HG03378 (cell line): ENCODE data around the gene TRAF2.

Experiments used
- ATAC-seq: cut with Tn5 transposase; IDR thresholded peaks from one replicate; pipeline ENCODE4 v1.9.1; 2021; ENCODE audit warnings: mild to moderate bottlenecking, moderate library complexity; ENCODE audit not compliant: unreplicated experiment

The TRAF2 gene

GRCh38 chr9:136907011-136907914 is 20.9 kb downstream of the TRAF2 start:
- ATAC-seq, result no peak

DNA sequence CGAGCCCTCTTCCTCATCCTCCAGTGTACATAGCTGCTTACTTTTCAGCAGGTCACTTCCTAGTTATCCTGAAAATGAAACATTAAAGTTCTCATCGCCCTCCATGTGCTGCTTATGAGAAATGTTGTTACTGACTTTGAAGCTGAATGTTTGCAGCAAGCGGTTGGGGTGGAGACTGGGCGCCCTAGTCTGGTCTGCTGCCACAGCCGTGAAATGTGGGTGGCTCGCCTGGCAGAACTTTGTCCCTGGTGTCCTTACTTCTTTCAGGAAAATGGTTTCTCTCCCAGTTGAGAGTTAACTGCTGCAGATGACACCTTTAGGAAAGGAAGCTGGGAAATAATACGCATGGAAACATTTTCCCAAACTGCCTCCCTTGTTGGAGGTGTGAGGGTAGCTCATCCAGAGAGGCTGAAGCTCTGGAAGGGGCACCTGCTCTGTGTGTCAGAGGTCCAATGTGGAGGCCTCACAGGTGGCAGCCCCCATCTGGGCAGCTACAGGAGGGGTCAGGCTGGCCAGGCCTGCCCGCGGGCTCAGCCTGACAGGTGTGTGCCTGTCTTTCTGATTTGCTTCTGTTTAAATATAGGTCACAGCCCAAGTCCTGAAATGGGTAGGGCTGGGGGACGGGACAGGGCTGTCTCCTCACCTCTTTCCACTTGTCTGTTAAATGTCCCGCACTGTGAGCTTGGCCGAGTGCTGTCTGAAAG is 24.0 kb downstream of the TRAF2 start:
- no peak for ATAC-seq

GRCh38 chr9:136910901-136911245 is 24.6 kb downstream of the TRAF2 start:
- no peak for ATAC-seq

- no peak for ATAC-seq
Observed at GRCh38 chr9:136913701-136914438, 27.6 kb downstream of the TRAF2 start.

DNA sequence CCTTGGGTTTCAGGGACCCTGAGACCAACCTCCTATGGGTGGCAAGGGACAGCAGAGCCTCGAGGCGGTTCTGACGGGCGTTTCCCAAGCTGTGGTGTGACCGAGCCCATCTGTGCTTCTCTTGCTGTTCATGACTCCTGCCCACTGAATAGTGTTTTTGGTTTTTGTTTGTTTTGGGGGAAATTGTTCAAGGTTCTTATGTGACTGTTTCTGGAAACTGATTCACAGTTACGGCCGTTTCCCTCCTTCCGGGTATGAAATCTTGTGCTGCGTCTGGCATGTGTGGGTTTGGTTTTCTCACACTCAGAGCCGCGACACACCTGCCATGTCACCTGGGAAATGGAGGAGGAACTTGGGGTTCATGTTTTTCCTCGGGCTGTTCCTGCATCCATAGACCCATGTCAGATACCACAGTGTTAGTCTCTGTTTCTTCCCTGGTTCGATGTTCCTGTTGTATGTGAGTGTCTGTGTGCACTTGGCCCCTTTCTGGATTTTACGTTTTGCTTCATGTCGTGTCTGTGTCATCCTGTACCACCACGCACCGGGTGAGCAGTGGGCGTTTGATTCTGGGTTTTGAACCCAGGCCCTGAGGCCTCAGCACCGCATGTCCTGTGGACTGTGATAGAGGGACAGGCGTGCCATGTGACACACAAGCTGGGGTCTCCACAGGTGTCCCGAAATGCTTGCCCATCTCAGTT is 29.5 kb downstream of the TRAF2 start:
- ATAC-seq, result no peak

DNA sequence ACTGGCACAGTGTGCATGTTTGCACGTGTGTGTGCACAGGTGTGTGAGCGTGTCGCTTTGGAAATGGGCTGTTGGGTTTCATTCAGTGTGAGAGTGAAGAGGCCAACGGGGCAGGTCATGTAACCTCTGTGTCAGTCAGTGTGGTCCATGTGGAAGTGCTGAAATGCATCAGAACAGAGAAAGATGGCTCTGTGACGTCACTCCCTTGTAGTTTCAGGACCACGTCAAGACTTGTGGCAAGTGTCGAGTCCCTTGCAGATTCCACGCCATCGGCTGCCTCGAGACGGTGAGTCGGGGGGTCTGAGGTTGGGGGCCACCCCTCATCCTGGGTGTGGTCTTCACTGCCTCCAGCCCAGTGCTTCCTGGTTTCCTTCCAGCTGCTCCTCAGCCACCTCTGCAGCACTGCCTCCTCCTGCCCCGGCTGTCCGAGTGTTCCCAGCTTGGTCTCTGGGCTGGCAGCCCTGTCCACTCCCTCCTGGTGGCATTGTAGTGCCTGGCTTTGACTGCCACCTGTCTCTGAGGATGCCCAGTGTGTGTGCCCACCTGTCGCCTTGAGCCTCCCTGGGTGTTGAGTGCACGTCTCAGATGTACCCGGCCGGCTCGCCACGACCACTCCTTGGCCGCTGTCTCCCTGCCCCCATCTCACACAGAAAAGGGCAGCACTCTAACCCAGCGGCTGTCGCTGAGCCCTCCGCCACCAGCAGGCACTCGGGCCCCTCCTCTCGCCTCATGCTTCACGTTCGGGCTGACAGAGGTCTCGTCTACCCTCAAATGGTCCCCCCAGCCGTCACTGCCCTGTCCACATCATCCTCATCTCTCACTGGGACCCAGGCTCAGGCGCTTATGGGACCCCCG is 30.2 kb downstream of the TRAF2 start:
- no peak for ATAC-seq

DNA sequence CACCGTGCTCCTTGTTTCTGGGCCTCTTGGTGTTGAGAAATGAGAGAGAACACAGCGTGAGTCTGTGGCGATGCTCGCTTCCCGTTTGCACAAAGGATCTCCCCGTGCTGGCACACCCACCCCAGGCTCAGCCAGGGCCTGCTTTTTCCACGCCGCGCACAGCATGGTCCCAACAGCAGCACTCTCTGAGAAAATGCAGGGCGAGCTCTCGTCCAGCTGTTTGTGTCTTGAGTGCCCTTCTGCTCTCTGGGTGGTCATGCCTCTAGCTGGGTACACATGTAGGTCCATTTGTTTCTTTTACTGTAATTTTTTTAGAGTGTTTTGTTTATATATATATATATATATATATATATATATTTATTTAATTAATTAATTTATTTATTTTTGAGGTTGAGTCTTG is 31.6 kb downstream of the TRAF2 start:
- no peak for ATAC-seq

GRCh38 chr9:136920069-136920468 is 33.8 kb downstream of the TRAF2 start:
- ATAC-seq, result no peak

DNA sequence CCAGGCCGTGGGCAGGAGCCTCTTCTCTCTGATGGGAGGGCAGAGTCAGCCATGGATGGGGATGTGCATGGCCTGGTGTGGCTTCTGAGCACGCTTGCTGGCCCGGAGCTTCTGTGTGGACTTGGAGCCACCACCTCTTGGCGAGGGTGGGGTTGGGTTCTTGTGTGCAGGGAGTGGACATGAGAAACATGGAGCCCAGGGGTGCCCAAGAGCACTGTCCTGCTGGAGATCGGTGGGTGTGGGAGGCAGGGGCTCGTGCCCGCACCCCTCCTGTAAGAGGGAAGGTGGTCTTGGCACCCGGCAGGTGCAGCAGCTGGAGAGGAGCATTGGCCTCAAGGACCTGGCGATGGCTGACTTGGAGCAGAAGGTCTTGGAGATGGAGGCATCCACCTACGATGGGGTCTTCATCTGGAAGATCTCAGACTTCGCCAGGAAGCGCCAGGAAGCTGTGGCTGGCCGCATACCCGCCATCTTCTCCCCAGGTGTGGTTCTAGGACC is 34.5 kb downstream of the TRAF2 start:
- ATAC-seq, result no peak

GRCh38 chr9:136921307-136921706 is 35.0 kb downstream of the TRAF2 start:
- no peak for ATAC-seq

GRCh38 chr9:136921718-136922117 is 35.4 kb downstream of the TRAF2 start:
- ATAC-seq, result no peak

DNA sequence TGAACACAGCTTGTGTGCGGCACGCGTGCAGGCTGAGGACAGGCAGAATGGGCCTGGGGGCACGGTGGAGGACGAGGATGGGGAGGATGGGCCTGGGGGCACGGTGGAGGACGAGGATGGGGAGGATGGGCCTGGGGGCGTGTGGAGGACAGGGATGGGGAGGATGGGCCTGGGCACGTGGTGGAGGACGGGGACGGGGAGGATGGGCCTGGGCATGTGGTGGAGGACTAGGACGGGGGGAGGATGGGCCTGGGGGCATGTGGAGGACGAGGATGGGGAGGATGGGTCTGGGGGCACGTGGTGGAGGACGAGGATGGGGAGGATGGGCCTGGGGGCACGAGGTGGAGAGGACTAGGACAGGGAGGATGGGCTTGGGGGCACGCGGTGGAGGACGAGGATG is 36.2 kb downstream of the TRAF2 start:
- ATAC-seq, result no peak

- ATAC-seq, result no peak
Observed at GRCh38 chr9:136923881-136924280, 37.6 kb downstream of the TRAF2 start.

GRCh38 chr9:136925414-136926153 is 39.3 kb downstream of the TRAF2 start:
- ATAC-seq, result no peak

DNA sequence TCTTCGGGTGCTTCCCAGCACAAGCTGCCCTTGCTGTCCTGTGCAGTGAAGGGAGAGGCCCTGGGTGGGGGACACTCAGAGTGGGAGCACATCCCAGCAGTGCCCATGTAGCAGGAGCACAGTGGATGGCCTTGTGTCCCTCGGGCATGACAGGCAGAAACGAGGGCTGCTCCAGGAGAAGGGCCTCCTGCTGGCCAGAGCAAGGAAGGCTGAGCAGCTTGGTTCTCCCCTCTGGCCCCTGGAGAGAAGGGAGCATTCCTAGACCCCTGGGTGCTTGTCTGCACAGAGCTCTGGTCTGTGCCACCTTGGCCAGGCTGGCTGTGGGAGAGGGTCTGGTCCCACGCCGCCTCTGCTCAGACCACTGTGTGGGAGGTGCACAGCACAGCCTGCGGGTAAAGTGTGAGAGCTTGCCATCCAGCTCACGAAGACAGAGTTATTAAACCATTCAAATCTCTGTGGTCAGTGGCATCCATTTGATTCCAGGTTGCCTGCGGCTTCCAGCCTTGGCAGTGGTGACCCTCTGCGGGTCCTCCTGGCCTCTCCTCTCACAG is 39.9 kb downstream of the TRAF2 start:
- no peak for ATAC-seq

DNA sequence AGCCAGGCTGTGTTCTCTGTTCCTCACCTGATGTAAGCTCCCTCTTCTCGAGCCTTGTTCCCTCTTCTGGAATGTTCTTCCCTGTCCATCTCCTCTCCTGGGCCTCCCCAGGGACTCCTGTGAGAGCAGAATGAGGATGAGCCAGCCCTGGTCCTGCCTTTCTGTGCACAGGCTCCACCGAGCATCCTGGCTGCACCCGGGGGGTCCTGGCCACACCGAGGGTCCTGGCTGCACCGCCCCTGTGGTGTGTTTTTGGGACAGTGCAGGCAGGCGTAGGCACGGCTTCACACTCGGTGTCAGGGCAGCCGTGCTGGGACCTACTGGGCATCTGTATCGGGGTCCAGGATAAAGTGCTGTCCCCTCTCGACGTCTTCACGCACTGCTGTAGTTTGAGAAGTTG is 40.4 kb downstream of the TRAF2 start:
- ATAC-seq, result no peak

- ATAC-seq, result no peak
Observed at GRCh38 chr9:136927343-136928271, 41.3 kb downstream of the TRAF2 start.

DNA sequence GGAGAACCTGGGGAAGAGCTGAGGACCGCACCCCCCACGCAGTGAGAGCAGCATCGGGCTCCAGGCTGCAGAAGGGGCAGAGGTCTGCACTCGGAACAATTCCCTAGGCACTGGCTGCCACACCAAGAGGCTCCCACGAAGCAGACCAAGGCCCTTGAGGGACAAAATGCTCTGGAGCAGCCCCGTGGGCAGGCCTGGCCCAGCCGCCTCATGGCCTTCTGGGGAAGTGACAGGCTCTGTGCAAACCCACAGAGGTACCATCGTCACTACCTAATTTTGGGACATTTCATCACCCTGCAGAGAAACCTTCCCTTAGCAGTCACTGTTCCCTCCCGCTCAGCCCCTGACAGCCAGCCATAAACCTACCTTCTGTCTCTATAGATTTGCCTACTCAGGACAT is 42.3 kb downstream of the TRAF2 start:
- ATAC-seq, result no peak
